Body of pancreas (tissue), 4 donors: Measurements from ENCODE around the gene WDR73. TPM values are rescaled to one million over a fixed set of nuclear protein-coding genes. Genes with fewer than 3 reads are reported as not detected.

Experiments used
- ATAC-seq: fragments of 150-250 bp; one replicate; pipeline ENCODE4 v1.9.1; 2016
- DNase-seq, 4 donors: peaks; one replicate each; pipeline ENCODE4 v3.0.0-alpha.2; 2019
- H3K27ac ChIP-seq, 4 donors: fragments of 200-600 bp; sonication (generic); 1 replicate in 3 of 4; 2 replicates in 1 of 4; pipeline versions ENCODE4 v1.5.1 to v1.6.1; 2016 to 2019; ENCODE audit warnings: mild to moderate bottlenecking in 1 of 4, mixed read lengths in 1 of 4, moderate library complexity in 1 of 4
- H3K27me3 ChIP-seq, 2 donors: fragments of 200-600 bp; sonication (generic); one replicate each; pipeline ENCODE4 v1.6.0; 2016; ENCODE audit warnings: mild to moderate bottlenecking in 1 of 2
- H3K36me3 ChIP-seq, 2 donors: fragments of 200-600 bp; sonication (generic); replicated peaks in 1 of 2; 2 replicates each; pipeline ENCODE4 v1.5.1; 2016; ENCODE audit warnings: low read depth in 2 of 2; ENCODE audit not compliant: insufficient read depth in 1 of 2
- H3K4me1 ChIP-seq: fragments of 200-600 bp; sonication (generic); one replicate; pipeline ENCODE4 v1.6.0; 2016
- H3K4me3 ChIP-seq, 2 donors: fragments of 200-600 bp; sonication (generic); 1 replicate in 1 of 2; 2 replicates in 1 of 2; pipeline ENCODE4 v1.5.1; 2016 to 2019
- H3K9me3 ChIP-seq, 3 donors: fragments of 200-600 bp; sonication (generic); 1 replicate in 2 of 3; 2 replicates in 1 of 3; pipeline ENCODE4 v1.5.1; 2016
- CTCF ChIP-seq, 7 experiments: fragments of 450-650 bp in 4 of 7; fragments of 200-600 bp in 3 of 7; sonication (generic) in 3 of 7; IDR thresholded peaks; one replicate each; pipeline ENCODE4 v1.5.1; 2016 to 2019; ENCODE audit warnings: antibody characterized with exemption in 7 of 7
- POLR2A ChIP-seq, 3 donors: fragments of 450-650 bp; IDR thresholded peaks; one replicate each; pipeline ENCODE4 v1.6.1; 2016; ENCODE audit warnings: antibody characterized with exemption in 3 of 3, mild to moderate bottlenecking in 2 of 3
- WGBS, 2 donors: methylation state at CpG; one replicate each; pipeline ENCODE4 v1.1.5; 2017; 5-methylcytosine and 5-hydroxymethylcytosine counted together
- intact Hi-C: fragments of 100-400 bp; cut with DNase I; formaldehyde crosslinking; loops from one replicate; pipeline ENCODE4 v1.15.1; 2023
- total RNA-seq, 2 donors: library from RNA; depleted of rRNA; stranded (reverse); fragments of >200 nt; gene quantifications; one replicate each; pipeline ENCODE4 v1.1.0, GENCODE V29; 2016

WDR73 gene
- total RNA-seq, 2 donors from 2014 or later, result 21.1 to 25.4 TPM

GRCh38 chr15:84599906-84600305, 54.2 kb downstream of the WDR73 start:
- no peak for ATAC-seq
- Histone ChIP-seq H3K36me3 (no peaks in the 10 kb centered on the region), H3K4me1 (peaks cover 32% of the 10 kb centered on the region), H3K4me3 (no peak overlapping the region), H3K9me3 (no peaks in the 10 kb centered on the region), H3K27ac (peak overlapping the region in 1 of 4 donors; percentile 86), H3K27me3 (no peaks in the 10 kb centered on the region)
- DNase-seq, result no peak
- 48 to 49% methylated on average over 9 to 10 of the region's 10 CpGs for WGBS, 2 donors
- TF ChIP-seq CTCF (IDR thresholded peaks at IDR 0.05), result no peak
- TF ChIP-seq POLR2A (IDR thresholded peaks at IDR 0.05), result no peak
- intact Hi-C loops, result loop anchor here (10.0 kb wide), 2 partner anchors 45 to 325 kb away; no protein-coding TSS in a partner anchor

GRCh38 chr15:84598993-84599392, 55.1 kb downstream of the WDR73 start:
- Histone ChIP-seq H3K27me3 (no peaks in the 10 kb centered on the region), H3K27ac (peak overlapping the region in 1 of 4 donors; percentile 65), H3K36me3 (no peaks in the 10 kb centered on the region), H3K4me1 (peaks cover 23% of the 10 kb centered on the region), H3K4me3 (no peak overlapping the region), H3K9me3 (no peaks in the 10 kb centered on the region)
- intact Hi-C loops, result loop anchor here (10.0 kb wide), 2 partner anchors 46 to 326 kb away; no protein-coding TSS in a partner anchor
- DNase-seq (peak; percentile 35 to 61 (median 44)), ATAC-seq (no peak)
- WGBS, 2 donors, result 63 to 88% methylated on average over 1 of the region's 1 CpG
- TF ChIP-seq CTCF (IDR thresholded peaks at IDR 0.05) (peak; percentile 27 to 79 (median 64)), POLR2A (IDR thresholded peaks at IDR 0.05) (no peak)

GRCh38 chr15:84598250-84598649, 55.8 kb downstream of the WDR73 start:
- no peak for ATAC-seq
- H3K27ac ChIP-seq, result peak overlapping the region in 1 of 4 donors; percentile 65
- 62 to 81% methylated on average over 2 of the region's 2 CpGs for WGBS, 2 donors

GRCh38 chr15:84597296-84597695, 56.8 kb downstream of the WDR73 start:
- no peaks in the 10 kb centered on the region for H3K9me3 ChIP-seq
- H3K27ac ChIP-seq, result no peak overlapping the region
- H3K36me3 ChIP-seq, result no peaks in the 10 kb centered on the region
- ATAC-seq (no peak), DNase-seq (no peak)
- intact Hi-C loops, result loop anchor here (10.0 kb wide), 2 partner anchors 48 to 328 kb away; no protein-coding TSS in a partner anchor
- H3K4me3 ChIP-seq, result no peak overlapping the region
- no peak for TF ChIP-seq CTCF (IDR thresholded peaks at IDR 0.05)
- no peak for TF ChIP-seq POLR2A (IDR thresholded peaks at IDR 0.05)
- WGBS, 2 donors, result 54 to 55% methylated on average over 3 of the region's 3 CpGs
- no peaks in the 10 kb centered on the region for H3K27me3 ChIP-seq
- H3K4me1 ChIP-seq, result peaks cover 8% of the 10 kb centered on the region

More at GRCh38 chr15:84598250-84598649, 55.8 kb downstream of the WDR73 start:
- no peaks in the 10 kb centered on the region for H3K9me3 ChIP-seq
- no peak overlapping the region for H3K4me3 ChIP-seq
- H3K27me3 ChIP-seq, result no peaks in the 10 kb centered on the region
- no peak for TF ChIP-seq CTCF (IDR thresholded peaks at IDR 0.05)
- TF ChIP-seq POLR2A (IDR thresholded peaks at IDR 0.05), result no peak
- no peaks in the 10 kb centered on the region for H3K36me3 ChIP-seq
- intact Hi-C loops, result loop anchor here (10.0 kb wide), 2 partner anchors 47 to 327 kb away; no protein-coding TSS in a partner anchor
- peaks cover 16% of the 10 kb centered on the region for H3K4me1 ChIP-seq
- DNase-seq, result peak in 1 of 4 donors; percentile 36

- Histone ChIP-seq H3K27ac (no peak overlapping the region), H3K4me1 (peaks cover 4% of the 10 kb centered on the region)
Observed at GRCh38 chr15:84595660-84596059, 58.4 kb downstream of the WDR73 start.

More at GRCh38 chr15:84595660-84596059, 58.4 kb downstream of the WDR73 start:
- ATAC-seq, result no peak
- Histone ChIP-seq H3K27me3 (no peaks in the 10 kb centered on the region), H3K36me3 (no peaks in the 10 kb centered on the region), H3K4me3 (no peak overlapping the region), H3K9me3 (no peaks in the 10 kb centered on the region)
- 70 to 100% methylated on average over 1 to 2 of the region's 2 CpGs for whole genome bisulfite sequencing, 2 donors
- peak in 1 of 4 donors; percentile 31 for DNase-seq
- intact Hi-C loops, result loop anchor here (10.0 kb wide), 2 partner anchors 49 to 329 kb away; no protein-coding TSS in a partner anchor
- TF ChIP-seq CTCF (IDR thresholded peaks at IDR 0.05) (no peak), POLR2A (IDR thresholded peaks at IDR 0.05) (no peak)
